Lung (tissue), 12 donors: ENCODE results near the gene NUCB1. TPM values are rescaled to one million over a fixed set of nuclear protein-coding genes. Genes with fewer than 3 reads are reported as not detected.
"Not testable (repeated sequence)": the region's sequence is repeated elsewhere in the genome, so short reads cannot be mapped to it uniquely, and the experiment has no call there.

Experiments used
- ATAC-seq: fragments of 200-7000 bp; cut with Tn5 transposase; one replicate; pipeline ENCODE4 v1.9.1; 2020; ENCODE audit warnings: moderate number of reproducible peaks; ENCODE audit not compliant: insufficient read depth, low FRiP score
- DNase-seq, 3 donors: peaks; one replicate each; pipeline ENCODE4 v3.0.0-alpha.2; 2013 to 2017
- H3K27ac ChIP-seq, 2 donors: one replicate each; pipeline ENCODE4 v1.5.1; 2013; ENCODE audit warnings: mild to moderate bottlenecking in 2 of 2, moderate library complexity in 2 of 2, control low read depth in 1 of 2, inconsistent platforms in 1 of 2, low read depth in 1 of 2, low read length in 1 of 2
- H3K27me3 ChIP-seq, 3 donors: one replicate each; pipeline ENCODE4 v1.5.1; 2013; ENCODE audit warnings: low read length in 2 of 3; ENCODE audit not compliant: control insufficient read depth in 3 of 3, insufficient read depth in 3 of 3
- H3K36me3 ChIP-seq, 4 donors: one replicate each; pipeline ENCODE4 v1.5.1; 2013; ENCODE audit warnings: low read length in 4 of 4, mild to moderate bottlenecking in 1 of 4, moderate library complexity in 1 of 4; ENCODE audit not compliant: control insufficient read depth in 4 of 4, insufficient read depth in 4 of 4
- H3K4me1 ChIP-seq, 5 donors: one replicate each; pipeline ENCODE4 v1.5.1; 2013; ENCODE audit warnings: low read length in 5 of 5, mild to moderate bottlenecking in 2 of 5, moderate library complexity in 1 of 5; ENCODE audit not compliant: control insufficient read depth in 5 of 5, insufficient read depth in 5 of 5
- H3K4me3 ChIP-seq: one replicate; pipeline ENCODE4 v1.5.1; 2013; ENCODE audit warnings: mild to moderate bottlenecking, control low read depth, moderate library complexity
- H3K9ac ChIP-seq, 2 donors: one replicate each; pipeline ENCODE4 v1.5.1; 2013; ENCODE audit warnings: low read length in 2 of 2, control low read depth in 1 of 2; ENCODE audit not compliant: insufficient read depth in 1 of 2
- H3K9me3 ChIP-seq, 4 donors: one replicate each; pipeline ENCODE4 v1.5.1; 2013; ENCODE audit warnings: low read length in 3 of 4, mild to moderate bottlenecking in 1 of 4, moderate library complexity in 1 of 4; ENCODE audit not compliant: control insufficient read depth in 4 of 4, insufficient read depth in 3 of 4
- WGBS, 2 donors: extraction: QIAGEN DNeasy Blood & Tissue Kit; methylation state at CpG; one replicate each; pipeline ENCODE4 v1.1.7; 2013; 5-methylcytosine and 5-hydroxymethylcytosine counted together
- polyA plus RNA-seq, 2 donors: library from polyadenylated mRNA; stranded (reverse); fragments of 200-250 nt; gene quantifications; one replicate each; pipeline ENCODE4 v1.2.1, GENCODE V29; 2013
- total RNA-seq, 2 donors: library from RNA; depleted of rRNA in 1 of 2; stranded (reverse); fragments of >200 nt in 1 of 2; gene quantifications; one replicate each; pipeline ENCODE4 v1.2.1, GENCODE V29; 2014 to 2021
- TF ChIP-seq, protein P1 (sequence below): IDR thresholded peaks from 2 replicates; pipeline ENCODE4 v1.5.1; 2012; ENCODE audit warnings: mild to moderate bottlenecking; ENCODE audit errors: control extremely low read depth, extremely low read depth
- donor health status: control.
- donor health status: control.
- donor health status: Bipolar disorder and iron deficiency.
- donor health status: healthy.
- donor health status: DM: yes; HTN: yes; CAD: no.

The NUCB1 gene
- total and polyA plus RNA-seq, 4 donors, result 214 to 367 (median 354) TPM

DNA sequence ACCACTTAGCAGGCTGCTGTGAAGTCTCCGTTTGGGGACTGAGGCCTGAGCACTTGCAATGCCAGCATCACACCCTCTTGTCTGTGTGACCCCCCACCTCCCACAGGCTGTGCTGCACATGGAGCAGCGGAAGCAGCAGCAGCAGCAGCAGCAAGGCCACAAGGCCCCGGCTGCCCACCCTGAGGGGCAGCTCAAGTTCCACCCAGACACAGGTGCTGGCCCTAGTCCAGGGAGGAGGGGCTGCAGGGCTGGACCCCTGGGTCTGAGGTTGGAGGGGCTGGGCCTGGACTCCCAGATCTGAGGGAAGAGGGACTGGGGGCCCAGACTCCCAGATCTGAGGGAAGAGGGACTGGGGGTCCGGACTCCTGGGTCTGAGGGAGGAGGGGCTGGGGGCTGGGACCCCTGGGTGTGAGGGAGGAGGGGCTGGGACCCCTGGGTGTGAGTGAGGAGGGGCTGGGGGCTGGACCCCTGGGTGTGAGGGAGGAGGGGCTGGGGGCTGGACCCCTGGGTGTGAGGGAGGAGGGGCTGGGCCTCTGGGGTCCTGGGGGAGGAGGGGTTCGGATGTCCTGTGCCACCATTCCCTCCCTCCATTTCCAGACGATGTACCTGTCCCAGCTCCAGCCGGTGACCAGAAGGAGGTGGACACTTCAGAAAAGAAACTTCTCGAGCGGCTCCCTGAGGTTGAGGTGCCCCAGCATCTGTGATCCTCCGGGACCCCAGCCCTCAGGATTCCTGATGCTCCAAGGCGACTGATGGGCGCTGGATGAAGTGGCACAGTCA is 21.8 kb downstream of the NUCB1 start:
- H3K4me1 ChIP-seq, result peaks cover 0 to under 1% (median 0%) of the 10 kb centered on the region in 5 donors
- WGBS, 2 donors, result 95 to 98% methylated on average over 12 of the region's 12 CpGs
- H3K4me3 ChIP-seq, result no peak overlapping the region
- no peak overlapping the region for H3K9ac ChIP-seq
- peaks cover 15 to 41% (median 16%) of the 10 kb centered on the region in 4 donors for H3K36me3 ChIP-seq
- no peak for ATAC-seq
- TF ChIP-seq, protein P1, sequence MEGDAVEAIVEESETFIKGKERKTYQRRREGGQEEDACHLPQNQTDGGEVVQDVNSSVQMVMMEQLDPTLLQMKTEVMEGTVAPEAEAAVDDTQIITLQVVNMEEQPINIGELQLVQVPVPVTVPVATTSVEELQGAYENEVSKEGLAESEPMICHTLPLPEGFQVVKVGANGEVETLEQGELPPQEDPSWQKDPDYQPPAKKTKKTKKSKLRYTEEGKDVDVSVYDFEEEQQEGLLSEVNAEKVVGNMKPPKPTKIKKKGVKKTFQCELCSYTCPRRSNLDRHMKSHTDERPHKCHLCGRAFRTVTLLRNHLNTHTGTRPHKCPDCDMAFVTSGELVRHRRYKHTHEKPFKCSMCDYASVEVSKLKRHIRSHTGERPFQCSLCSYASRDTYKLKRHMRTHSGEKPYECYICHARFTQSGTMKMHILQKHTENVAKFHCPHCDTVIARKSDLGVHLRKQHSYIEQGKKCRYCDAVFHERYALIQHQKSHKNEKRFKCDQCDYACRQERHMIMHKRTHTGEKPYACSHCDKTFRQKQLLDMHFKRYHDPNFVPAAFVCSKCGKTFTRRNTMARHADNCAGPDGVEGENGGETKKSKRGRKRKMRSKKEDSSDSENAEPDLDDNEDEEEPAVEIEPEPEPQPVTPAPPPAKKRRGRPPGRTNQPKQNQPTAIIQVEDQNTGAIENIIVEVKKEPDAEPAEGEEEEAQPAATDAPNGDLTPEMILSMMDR, result no peak
- H3K9me3 ChIP-seq, result no peaks in the 10 kb centered on the region
- no peak for DNase-seq
- no peak overlapping the region for H3K27ac ChIP-seq
- no peaks in the 10 kb centered on the region for H3K27me3 ChIP-seq

DNA sequence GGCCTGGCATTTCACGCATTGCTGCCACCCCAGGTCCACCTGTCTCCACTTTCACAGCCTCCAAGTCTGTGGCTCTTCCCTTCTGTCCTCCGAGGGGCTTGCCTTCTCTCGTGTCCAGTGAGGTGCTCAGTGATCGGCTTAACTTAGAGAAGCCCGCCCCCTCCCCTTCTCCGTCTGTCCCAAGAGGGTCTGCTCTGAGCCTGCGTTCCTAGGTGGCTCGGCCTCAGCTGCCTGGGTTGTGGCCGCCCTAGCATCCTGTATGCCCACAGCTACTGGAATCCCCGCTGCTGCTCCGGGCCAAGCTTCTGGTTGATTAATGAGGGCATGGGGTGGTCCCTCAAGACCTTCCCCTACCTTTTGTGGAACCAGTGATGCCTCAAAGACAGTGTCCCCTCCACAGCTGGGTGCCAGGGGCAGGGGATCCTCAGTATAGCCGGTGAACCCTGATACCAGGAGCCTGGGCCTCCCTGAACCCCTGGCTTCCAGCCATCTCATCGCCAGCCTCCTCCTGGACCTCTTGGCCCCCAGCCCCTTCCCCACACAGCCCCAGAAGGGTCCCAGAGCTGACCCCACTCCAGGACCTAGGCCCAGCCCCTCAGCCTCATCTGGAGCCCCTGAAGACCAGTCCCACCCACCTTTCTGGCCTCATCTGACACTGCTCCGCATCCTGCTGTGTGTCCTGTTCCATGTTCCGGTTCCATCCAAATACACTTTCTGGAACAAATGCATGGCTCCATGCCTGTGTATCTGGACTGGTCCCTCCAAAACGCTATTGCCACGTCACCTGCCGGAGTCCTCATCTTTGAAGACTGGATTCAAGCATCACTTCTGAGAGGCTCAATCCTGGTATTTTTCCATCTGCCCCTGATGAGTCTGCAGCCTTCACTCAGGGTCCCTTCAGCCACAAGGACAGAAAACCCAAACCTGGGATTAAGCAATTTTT is 22.7 kb downstream of the NUCB1 start:
- peaks cover 0 to 3% (median 0%) of the 10 kb centered on the region in 5 donors for H3K4me1 ChIP-seq
- H3K27ac ChIP-seq, result no peak overlapping the region
- H3K27me3 ChIP-seq, result no peaks in the 10 kb centered on the region
- peaks cover 15 to 41% (median 16%) of the 10 kb centered on the region in 4 donors for H3K36me3 ChIP-seq
- H3K9me3 ChIP-seq, result no peaks in the 10 kb centered on the region
- no peak overlapping the region for H3K4me3 ChIP-seq
- WGBS, 2 donors, result 90 to 92% methylated on average over 18 of the region's 18 CpGs
- TF ChIP-seq, protein P1, result no peak
- no peak for DNase-seq
- no peak overlapping the region for H3K9ac ChIP-seq
- ATAC-seq, result no peak

DNA sequence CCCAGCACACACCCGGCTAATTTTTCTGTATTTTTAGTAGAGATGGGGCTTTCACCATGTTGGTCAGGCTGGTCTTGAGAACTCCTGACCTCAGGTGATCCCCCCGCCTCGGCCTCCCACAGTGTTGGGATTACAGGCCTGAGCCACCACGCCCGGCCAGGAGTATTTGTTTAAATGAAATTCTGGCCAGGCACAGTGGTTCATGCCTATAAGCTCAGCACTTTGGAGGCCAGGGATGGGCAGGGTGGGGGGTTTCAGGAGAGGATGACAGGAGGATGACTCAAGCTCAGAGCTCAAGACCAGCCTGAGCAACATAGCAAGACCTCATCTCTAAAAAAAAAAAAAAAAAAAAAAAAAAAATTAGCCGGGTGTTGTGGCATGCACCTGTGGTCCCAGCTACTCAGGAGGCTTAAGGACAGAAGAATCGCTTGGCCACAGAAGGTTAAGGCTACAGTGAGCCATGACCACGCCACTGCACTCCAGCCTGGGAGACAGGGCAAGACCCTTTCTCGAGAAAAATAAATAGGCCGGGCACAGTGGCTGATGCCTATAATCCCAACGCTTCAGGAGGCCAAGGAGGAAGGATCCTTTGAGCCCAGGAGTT is 25.2 kb downstream of the NUCB1 start:
- H3K27me3 ChIP-seq, result no peaks in the 10 kb centered on the region
- TF ChIP-seq, protein P1, result no peak
- H3K27ac ChIP-seq, result no peak overlapping the region
- peaks cover 2 to 29% (median 10%) of the 10 kb centered on the region in 4 donors for H3K36me3 ChIP-seq
- ATAC-seq (no peak), DNase-seq (no peak)
- no peak overlapping the region for H3K4me3 ChIP-seq
- peaks cover 0 to 3% (median 0%) of the 10 kb centered on the region in 5 donors for H3K4me1 ChIP-seq
- no peak overlapping the region for H3K9ac ChIP-seq
- 71 to 78% methylated on average over 11 of the region's 11 CpGs for WGBS, 2 donors
- H3K9me3 ChIP-seq, result no peaks in the 10 kb centered on the region

DNA sequence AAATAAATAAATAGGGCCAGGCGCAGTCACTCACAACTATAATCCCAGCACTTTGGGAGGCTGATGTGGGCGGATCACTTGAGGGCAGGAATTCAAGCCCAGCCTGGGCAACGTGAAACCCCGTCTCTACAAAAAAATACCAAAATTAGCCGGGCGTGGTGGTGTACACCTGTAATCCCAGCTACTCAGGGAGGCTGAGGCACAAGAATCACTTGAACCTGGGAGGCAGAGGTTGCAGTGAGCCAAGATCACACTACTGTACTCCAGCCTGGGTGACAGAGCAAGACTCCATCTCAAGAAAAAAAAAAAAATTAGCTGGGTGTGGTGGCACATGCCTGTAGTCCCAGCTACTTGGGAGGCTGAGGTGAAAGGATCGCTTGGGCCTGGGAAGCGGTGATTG is 25.8 kb downstream of the NUCB1 start:
- 80 to 89% methylated on average over 8 of the region's 8 CpGs for WGBS, 2 donors
- not testable (repeated sequence) for H3K9ac ChIP-seq

More for the DNA sequence above, 25.8 kb downstream of the NUCB1 start:
- peaks cover 2 to 24% (median 10%) of the 10 kb centered on the region in 4 donors for H3K36me3 ChIP-seq
- H3K27ac ChIP-seq, result peak overlapping the region in 1 of 2 donors; percentile 68
- not testable (repeated sequence) for H3K4me1 ChIP-seq, ATAC-seq, H3K9me3 ChIP-seq, H3K4me3 ChIP-seq, DNase-seq, H3K27me3 ChIP-seq
